ENCODE data around the gene MAMSTR. TPM values are rescaled to one million over a fixed set of nuclear protein-coding genes. Genes with fewer than 3 reads are reported as not detected.

MAMSTR gene
- total RNA-seq, 1 donor from 2014 or later: 2.1 TPM

DNA sequence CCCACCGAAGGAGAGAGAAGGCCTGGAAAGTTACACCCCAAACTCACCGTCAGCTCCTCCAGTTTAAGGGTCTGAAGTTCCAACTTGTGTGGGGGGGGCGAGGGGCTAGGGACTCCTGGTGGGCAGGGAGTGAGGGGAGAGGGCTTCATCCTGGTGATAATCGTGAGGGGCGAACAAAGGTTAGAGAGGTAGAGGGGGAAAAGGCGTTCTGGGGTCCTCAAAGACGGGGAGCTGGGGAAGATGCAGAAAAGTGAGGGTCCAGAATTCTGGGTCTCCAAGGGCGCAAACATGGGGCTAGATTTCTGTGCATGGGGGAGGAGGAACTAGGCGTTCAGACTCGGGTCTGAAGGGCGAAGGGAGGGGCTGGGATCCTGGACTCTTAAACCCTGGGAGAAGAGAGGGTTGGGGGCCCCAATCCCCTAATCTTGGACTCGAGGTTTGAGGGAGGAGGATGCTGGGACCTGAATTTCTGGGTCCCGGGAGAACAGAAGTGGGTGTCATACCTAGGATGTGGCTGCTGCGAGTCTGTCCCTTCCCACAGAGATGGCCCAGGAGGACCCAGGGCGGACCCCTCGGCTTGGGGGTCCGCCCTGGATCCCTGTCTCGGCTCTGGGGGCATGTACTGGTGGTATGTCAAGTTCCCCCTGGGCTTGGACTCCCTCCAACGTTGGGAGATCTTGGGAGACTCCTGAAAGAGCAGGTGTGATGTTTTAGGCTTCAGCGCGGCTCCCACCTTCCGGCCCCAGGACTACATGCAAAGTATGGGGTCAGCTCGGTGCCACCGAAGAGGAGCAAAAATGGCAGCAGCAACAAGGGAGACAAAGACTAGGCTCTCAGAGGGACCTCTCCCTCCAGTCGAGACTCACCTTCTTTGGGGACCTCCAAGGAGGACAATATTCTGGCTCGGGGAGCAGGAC lies 4.5 kb downstream of the MAMSTR start:
- DNase-seq (ENCODE audit: low spot score, unreplicated experiment): no peak
- peaks cover 2% of the 10 kb centered on the region for H3K36me3 Mint-ChIP-seq (ENCODE audit: insufficient read depth)
- no peaks in the 10 kb centered on the region for H3K27me3 Mint-ChIP-seq
- TF ChIP-seq, protein P1, sequence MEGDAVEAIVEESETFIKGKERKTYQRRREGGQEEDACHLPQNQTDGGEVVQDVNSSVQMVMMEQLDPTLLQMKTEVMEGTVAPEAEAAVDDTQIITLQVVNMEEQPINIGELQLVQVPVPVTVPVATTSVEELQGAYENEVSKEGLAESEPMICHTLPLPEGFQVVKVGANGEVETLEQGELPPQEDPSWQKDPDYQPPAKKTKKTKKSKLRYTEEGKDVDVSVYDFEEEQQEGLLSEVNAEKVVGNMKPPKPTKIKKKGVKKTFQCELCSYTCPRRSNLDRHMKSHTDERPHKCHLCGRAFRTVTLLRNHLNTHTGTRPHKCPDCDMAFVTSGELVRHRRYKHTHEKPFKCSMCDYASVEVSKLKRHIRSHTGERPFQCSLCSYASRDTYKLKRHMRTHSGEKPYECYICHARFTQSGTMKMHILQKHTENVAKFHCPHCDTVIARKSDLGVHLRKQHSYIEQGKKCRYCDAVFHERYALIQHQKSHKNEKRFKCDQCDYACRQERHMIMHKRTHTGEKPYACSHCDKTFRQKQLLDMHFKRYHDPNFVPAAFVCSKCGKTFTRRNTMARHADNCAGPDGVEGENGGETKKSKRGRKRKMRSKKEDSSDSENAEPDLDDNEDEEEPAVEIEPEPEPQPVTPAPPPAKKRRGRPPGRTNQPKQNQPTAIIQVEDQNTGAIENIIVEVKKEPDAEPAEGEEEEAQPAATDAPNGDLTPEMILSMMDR (IDR thresholded peaks at IDR 0.05; ENCODE audit: unreplicated experiment): no peak
- H3K27ac Mint-ChIP-seq: peak overlapping the region; percentile 94
- peak overlapping the region; percentile 80 for H3K4me3 Mint-ChIP-seq (ENCODE audit: low read depth)
- H3K4me1 Mint-ChIP-seq (ENCODE audit: low read depth): peaks cover 16% of the 10 kb centered on the region
- H3K9me3 Mint-ChIP-seq (ENCODE audit: low read depth): no peaks in the 10 kb centered on the region

DNA sequence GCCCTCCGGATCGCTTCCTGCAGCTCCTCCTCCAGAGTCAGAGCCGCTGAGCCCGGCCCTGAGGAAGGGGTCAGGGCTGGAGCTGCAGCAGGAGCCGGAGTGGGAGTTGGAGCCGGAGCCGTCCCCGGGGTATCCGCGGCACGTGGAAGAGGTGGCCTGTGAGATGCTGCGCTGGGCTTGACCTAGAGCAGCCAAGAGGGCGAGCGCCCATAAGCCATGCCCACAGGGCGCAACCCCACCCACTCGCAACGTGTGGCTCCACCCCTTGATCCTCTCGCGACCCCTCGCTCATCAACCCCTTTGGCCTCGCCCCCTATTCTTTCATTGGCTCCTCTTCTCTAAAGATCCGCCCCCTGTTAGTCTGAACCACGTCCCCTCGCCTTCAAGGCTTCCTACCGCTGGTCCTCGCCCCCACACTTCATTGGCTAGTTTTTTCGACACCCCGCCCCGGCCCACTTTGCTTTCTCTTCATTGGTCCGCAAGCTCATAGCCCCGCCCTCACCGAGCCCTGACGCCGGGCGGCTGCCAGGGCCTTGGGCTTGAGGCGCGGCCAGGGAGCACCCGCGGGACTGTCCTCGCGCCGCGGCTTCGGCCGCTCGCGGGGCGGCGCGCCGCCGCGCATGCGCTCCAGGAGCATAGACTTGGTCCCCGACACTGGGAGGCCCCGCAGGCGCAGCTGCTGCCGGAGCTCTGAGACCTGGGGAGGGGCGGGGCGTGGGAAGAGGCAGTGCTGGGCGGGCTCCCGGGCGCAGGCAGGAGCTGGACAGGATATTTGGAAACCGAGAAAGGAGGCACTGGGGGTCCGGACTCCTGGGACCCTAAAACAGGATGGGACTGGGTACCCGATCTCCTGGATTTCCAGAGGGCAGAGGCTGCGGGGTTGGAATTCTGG lies 5.4 kb downstream of the MAMSTR start:
- no peaks in the 10 kb centered on the region for H3K27me3 Mint-ChIP-seq
- H3K36me3 Mint-ChIP-seq (ENCODE audit: insufficient read depth): peaks cover 2% of the 10 kb centered on the region
- H3K27ac Mint-ChIP-seq: peak overlapping the region; percentile 94
- peaks cover 15% of the 10 kb centered on the region for H3K4me1 Mint-ChIP-seq (ENCODE audit: low read depth)
- H3K9me3 Mint-ChIP-seq (ENCODE audit: low read depth): no peaks in the 10 kb centered on the region
- DNase-seq (ENCODE audit: low spot score, unreplicated experiment): peak; percentile 99
- TF ChIP-seq, protein P1 (IDR thresholded peaks at IDR 0.05; ENCODE audit: unreplicated experiment): no peak
- H3K4me3 Mint-ChIP-seq (ENCODE audit: low read depth): peak overlapping the region; percentile 80

DNA sequence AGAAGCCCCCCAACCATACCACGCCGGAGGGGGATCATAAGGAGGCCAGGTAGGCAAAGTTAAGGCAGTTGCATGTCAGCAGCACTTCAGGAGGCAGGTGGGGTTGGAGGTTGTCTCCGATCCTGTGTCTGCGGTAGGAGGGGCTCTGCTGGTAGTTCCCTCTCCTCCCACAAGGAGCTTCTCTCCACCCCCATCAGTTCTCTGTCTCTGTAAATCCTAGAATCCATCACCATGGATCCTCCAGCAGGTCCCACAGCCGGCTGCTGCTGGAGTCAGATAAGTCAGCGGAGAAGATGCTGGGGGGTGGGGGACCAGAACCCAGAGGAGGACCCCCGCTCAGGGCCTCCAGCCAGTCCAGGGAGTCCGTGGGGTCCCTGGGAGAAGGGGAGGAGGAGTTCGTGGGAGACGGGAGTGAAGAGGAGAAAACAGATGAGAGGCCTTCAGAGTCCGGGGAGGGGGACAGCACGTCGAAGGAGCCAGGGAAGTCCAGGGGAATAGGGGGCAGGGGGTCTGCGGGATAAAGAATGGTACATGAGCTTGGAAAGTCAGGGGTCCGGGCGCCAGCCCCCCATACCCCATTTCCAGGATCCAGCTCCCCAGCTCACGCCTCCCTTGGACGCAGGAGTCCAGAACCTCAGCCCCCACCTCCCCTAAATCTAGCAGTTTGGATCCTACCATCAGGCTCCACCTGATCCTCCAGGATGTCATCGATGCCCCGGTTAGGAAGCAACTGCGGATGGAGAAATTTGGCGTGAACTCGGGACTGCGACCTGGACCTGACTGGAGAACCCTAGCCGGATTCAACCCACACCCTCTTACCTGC lies 6.3 kb downstream of the MAMSTR start:
- H3K36me3 Mint-ChIP-seq (ENCODE audit: insufficient read depth): peaks cover 2% of the 10 kb centered on the region
- peaks cover 11% of the 10 kb centered on the region for H3K4me1 Mint-ChIP-seq (ENCODE audit: low read depth)
- DNase-seq (ENCODE audit: low spot score, unreplicated experiment): no peak
- TF ChIP-seq, protein P1 (IDR thresholded peaks at IDR 0.05; ENCODE audit: unreplicated experiment): peak; percentile 34
- no peaks in the 10 kb centered on the region for H3K9me3 Mint-ChIP-seq (ENCODE audit: low read depth)
- H3K27ac Mint-ChIP-seq: no peak overlapping the region
- no peaks in the 10 kb centered on the region for H3K27me3 Mint-ChIP-seq
- peak overlapping the region; percentile 80 for H3K4me3 Mint-ChIP-seq (ENCODE audit: low read depth)

DNA sequence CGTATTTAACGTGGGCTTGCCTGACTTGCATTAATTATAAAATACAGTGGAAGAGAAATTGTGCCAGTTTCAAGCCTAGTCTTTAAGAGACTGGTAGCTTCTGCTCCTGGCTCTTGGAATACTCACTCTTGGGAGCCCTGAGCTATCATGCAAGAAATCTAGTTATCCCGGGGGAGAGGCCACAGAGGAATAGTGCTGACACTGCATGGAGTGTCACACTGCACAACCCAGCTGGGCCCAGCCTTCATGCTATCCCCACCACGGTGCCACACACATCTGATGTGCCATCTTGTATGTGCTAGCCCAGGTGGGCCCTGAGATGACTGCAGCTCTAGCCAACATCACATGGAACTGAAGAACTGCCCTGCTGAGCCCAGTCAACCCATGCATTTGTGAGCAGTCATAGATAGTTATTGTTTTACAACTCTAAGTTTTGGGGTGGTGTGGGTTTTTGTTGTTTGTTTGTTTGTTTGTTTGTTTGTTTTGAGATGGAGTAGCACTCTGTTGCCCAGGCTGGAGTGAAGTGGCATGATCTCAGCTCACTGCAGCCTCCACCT lies 8.3 kb downstream of the MAMSTR start:
- H3K9me3 Mint-ChIP-seq (ENCODE audit: low read depth): no peaks in the 10 kb centered on the region
- peaks cover 7% of the 10 kb centered on the region for H3K4me1 Mint-ChIP-seq (ENCODE audit: low read depth)
- H3K27me3 Mint-ChIP-seq: no peaks in the 10 kb centered on the region
- H3K4me3 Mint-ChIP-seq (ENCODE audit: low read depth): no peak overlapping the region
- H3K27ac Mint-ChIP-seq: no peak overlapping the region
- peaks cover 3% of the 10 kb centered on the region for H3K36me3 Mint-ChIP-seq (ENCODE audit: insufficient read depth)
- TF ChIP-seq, protein P1 (IDR thresholded peaks at IDR 0.05; ENCODE audit: unreplicated experiment): no peak
- DNase-seq (ENCODE audit: low spot score, unreplicated experiment): no peak
